GM12878 (cell line): ENCODE data around the gene TKTL1.

ENCODE experiments used
- CHD4 ChIP-seq: fragments of 200-600 bp; sonication (generic); IDR thresholded peaks from 2 replicates; pipeline ENCODE4 v1.6.1; 2016; ENCODE audit warnings: mild to moderate bottlenecking
- IRF4 ChIP-seq: IDR thresholded peaks from 2 replicates; pipeline ENCODE4 v1.6.1; 2011; ENCODE audit warnings: low read depth, low read length
- RAD21 ChIP-seq: IDR thresholded peaks from 2 replicates; pipeline ENCODE4 v1.6.1; 2011; ENCODE audit warnings: mild to moderate bottlenecking, low read depth, low read length, moderate library complexity; ENCODE audit not compliant: insufficient read depth
- TF ChIP-seq, protein P1 (sequence below): IDR thresholded peaks from 2 replicates; pipeline ENCODE4 v1.6.1; 2011; ENCODE audit warnings: low read depth, low read length, improper control_type of control experiment, borderline replicate concordance

DNA sequence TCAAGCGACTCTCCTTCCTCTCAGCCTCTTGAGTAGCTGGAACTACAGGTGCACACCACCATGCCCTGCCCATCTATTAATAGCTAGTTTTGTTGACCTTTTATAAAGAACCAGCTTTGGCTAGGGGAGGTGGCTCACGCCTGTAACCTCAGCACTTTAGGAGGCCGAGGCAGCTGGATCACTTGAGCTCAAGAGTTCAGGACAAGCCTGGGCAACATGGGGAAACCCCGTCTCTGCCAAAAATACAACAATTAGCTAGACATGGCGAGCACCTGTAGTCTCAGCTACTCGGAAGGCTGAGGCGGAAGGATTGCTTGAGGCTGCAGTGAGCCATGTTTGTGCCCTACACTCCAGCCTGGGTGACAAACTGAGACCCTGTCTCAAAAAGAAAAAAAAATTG is 2.7 kb downstream of the TKTL1 start:
- TF ChIP-seq CHD4 (no peak), IRF4 (no peak), RAD21 (no peak)
- TF ChIP-seq, protein P1, sequence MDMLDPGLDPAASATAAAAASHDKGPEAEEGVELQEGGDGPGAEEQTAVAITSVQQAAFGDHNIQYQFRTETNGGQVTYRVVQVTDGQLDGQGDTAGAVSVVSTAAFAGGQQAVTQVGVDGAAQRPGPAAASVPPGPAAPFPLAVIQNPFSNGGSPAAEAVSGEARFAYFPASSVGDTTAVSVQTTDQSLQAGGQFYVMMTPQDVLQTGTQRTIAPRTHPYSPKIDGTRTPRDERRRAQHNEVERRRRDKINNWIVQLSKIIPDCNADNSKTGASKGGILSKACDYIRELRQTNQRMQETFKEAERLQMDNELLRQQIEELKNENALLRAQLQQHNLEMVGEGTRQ: no peak
